CD4-positive, alpha-beta T cell treated with Interleukin-6 for 4 hours (primary cell): ENCODE data around the gene RAB4A.

Experiments
- DNase-seq: peaks from one replicate; pipeline ENCODE4 v3.0.0-alpha.2; 2020; ENCODE audit warnings: mixed read lengths

RAB4A gene

DNA sequence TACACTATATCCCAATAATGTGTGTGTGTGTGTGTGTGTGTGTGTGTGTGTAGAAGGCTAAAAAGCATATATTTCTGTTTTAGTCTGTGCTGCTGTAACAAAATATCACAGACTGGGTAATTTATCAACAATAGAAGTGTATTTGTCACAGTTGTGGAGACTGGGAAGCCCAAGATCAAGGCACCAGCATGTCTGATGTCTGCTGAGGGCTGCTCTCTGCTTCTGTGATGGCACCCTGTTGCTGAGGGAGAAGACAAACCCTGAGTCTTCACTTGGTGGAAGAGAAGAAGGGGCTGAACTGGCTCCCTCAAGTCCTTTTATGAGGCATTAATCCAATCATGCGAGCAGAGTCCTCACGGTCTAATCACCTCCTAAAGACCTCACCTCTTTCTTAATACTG lies 23.0 kb upstream of the RAB4A start:
- DNase-seq, result no peak

DNA sequence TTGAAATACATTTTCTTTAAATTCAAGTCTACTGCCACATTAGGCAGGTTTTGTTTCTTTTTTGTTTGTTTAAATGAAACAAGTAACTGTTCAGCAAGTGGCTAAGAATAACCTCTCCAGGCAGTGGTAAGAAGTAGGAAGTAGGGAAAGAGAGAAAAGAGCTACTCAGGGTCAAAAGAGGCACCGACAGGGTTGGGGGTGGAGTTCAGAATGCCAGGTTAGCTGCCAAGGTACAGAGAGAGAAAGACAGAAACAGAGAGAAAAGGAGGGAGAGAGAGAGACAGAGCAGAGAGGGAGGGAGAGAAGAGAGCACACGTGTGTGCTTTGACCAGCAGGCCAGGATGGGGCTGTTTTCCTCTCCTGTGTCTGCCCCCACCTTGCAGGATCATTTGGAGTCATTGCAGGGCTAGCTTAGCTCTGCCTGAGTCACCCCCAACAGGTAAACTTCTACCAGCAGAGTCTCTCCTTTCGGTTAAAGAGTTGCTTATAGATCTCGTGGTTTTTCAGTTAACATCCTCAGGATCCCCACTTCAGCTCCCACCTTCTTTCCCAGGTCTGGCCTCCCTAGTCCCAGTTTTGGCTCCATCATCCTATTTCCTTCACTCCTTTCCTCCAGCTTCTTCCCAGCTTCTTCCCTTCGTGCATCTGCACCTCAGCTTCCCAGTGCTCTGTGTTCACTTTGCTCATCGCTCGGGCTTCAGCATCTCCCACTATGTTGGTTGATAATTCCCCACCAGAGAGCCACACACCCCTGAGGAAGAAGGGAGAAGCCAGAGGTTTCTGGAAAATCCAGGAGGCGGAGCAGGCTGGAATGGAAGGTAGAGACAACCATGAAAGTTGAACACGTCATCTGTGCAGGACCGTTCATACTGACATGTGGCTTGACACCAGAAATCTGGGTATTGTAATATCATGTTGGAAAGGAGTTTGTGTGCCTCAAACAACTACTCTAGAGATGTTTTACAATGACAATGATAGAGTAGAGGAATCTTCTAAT lies 21.8 kb upstream of the RAB4A start:
- DNase-seq, result no peak

DNA sequence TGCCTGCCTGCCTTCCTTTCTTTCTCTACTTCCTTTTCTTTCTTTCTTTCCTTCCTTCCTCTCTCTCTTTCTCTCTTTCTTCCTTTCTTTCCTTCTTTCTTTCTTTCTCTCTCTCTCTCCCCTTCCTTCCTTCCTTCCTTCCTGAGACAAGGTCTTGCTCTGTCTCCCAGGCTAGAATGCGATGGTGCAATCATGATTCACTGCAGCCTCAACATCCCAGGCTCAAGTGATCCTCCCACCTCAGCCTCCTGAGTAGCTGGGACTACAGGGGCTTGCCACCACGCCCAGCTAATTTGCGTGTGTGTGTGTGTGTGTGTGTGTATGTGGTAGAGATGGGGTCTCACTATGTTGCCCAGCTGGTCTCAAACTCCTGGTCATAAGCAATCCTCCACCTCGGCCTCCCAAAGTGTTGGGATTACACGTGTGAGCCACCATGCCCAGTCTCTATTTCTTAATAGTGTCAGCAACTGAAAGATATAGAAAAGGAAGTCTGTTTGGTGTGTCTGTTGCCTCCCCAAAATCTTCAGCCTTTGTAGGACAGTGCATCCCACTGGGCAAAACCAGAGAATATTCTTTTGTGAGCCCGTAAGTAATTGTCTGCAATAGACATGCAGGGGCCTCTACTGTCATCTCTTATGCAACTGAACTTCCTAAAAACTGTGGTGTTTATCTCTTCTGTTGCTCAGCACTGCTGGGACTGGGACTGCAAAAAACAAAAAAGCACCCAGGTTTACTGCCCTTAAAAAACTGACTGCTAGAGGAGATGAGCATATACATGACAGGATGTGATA lies 20.9 kb upstream of the RAB4A start:
- DNase-seq, result no peak

DNA sequence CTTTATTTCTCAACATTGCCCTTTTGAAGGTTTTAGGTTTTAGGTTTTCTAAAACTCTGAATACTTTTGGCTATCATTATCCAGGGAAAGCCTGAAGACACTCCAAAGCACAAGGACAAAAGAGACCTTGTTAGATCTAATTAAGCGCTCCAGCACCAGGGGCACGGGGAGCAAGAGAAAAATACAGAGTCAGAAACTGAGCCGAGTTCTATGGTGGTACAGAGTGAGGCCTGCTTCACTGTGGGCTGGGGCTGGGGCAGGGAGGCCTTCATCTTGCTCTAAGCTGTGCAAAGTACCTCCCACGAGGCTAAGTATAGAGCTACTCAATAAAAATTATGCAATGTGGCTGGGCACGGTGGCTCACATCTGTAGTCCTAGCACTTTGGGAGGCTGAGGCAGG lies 19.7 kb upstream of the RAB4A start:
- no peak for DNase-seq

DNA sequence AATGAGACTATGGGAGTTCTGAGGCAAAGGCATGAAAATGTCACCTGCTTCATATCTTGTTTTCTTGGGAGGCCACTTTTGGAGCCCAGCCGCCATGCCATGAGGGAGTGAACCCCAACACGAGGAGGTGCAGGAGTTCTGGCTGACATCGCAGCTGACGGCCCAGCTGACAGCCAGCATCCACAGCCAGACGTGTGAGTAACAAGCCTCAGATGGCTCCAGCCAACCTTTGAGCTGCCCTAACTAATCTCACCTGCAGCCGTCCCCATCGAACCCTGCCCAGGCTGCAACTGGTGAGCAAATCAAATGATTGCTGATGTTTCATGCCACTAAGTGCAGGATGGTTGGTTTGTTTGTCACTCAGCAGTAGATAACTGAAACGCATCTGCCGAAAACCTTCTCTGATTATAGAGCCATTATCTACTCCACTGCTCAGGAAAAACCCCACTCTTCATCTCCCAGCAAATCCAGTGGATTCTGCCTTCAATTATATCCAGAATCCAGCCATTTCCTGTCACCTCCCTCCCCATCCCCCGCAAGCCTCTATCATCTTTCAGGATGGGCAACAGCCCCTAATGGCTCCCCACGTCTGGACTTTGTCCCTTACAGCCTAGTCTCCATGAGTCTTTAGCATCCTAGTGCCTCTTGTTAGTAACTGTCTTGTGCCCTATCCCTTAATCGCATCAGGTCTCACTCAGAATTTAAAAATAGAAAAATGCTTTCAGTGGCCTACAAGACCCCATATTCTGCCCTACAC lies 18.5 kb upstream of the RAB4A start:
- DNase-seq, result no peak

DNA sequence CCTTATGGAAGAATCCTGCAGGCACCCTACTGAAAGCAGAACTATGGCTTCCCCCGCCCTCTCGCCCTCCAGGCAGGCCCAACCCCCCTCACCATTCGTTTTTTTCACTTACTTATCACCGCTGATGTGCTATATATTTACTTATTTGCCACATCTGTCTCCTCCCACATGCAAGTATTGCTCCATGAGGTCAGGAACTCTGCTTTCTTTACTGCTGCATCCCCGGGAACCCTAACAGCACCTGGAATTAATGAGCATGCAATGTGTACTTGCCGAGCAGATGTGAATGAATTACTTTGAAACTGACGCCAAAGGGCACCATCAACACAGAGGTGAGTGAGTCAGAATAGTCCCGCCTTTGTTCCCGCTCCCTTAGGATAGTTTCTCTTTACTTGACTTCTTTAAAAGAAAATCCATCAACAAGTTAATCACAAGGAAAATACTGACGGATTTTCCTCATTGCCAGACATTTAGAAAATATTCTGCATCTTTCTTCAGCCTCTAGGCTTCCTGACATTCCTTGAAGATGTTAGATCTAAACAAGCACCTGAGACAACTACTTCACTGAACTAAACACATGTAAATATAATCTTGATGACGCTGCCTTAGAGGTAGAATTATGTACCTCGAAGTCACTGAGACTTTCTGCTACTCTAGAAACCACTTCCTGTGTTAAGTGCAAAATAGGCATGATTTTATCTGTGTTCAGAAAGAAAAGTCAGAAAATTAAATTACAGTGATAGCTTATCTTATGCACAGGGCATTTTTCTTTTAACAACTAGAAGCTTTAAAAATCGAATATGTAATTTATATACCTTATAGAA lies 17.5 kb upstream of the RAB4A start:
- peak; percentile 34 for DNase-seq

DNA sequence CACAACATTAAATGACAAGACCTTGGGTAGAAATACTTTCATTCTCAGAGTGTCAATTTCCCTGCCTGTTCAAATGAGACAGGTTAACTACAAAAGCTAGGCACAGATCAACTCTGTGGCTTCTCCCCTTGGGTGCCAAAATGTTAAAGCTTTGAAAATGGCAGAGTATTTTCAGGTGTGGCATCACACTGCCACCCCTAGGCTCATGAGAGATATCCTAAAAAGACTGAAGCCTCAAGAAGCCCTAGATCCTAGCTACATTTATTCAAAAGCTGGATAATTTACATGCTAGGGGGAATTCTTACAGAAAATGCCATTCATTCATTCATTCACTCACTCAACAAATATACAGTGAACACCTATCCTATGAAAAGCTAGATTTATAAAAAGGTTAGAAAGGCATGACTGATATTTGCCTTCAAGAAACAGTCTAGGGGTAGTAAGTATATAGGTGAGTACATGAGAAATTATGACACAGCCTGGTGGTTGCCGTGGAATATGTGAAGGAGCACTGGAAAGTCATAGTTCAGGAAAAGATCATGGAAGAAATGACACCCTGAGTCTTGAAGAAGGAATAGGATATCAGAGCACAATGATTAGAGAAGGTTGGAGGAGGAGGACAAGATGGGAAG lies 15.9 kb upstream of the RAB4A start:
- DNase-seq, result peak; percentile 40

DNA sequence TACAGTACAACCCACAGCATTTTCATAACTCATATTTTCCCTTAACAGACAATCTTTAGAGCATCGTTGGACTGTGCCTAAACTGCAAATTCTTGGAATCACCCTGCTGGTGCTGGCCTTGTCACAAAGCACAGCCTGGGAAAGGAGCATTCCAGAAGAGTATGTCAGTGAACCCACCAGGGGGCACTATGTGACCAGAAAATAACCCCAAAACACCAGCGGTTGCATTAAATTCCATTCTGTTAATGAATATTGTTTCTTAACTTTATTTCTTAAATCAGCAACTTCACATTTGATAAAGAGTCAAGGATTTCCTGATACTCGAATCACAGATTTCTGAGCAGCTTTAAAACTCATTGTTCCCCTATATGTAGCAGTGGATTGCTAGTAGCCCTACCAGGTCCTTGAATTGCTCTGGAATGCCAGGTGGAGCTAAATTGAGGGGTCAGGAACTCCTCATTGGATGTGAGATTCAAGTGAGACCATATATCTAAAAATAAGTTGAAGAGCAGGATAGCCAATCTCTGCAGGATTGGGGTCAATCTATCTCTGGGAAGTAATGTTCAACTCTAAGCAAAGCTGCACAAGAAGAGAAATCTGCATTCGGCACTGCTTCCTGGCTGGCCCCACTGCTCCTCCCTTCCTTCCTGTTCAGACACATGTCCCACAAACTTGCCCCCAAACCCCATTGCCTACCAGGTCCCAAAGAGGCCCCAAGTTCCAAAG lies 12.7 kb upstream of the RAB4A start:
- DNase-seq, result peak; percentile 80

DNA sequence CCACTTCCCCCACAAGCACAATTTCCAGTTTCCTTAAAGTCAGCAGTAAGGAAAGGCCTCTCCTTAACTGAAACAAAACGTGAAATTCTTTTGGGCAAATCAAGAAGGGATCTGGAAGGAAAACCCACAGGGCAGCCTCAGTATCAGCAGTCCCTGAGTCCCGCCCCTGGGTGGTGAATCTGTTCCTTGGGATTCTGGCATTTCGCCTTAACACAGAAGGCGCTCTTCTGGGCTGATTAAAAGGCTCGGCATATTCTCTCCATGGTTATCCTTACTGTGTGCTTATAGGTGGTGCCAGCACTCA lies 12.2 kb upstream of the RAB4A start:
- DNase-seq, result no peak

DNA sequence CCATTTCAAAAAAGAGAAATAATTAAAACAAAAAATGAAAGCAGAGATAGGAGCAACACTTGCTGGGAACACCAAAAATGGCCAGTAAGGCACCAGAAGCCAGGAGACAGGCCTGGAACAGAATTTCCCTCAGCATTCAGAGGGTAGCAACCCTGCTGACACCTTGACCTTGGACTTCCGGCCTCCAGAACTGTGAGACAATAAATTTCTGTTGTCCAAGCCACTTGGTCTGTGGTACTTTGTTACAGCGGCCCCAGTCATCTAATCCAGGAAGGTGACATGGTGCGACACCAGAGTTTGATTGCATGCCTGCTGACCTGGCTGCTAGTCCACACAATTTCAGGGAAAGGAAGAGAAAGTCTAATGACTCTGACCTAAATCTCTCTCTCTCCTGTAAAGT lies 10.6 kb upstream of the RAB4A start:
- no peak for DNase-seq

DNA sequence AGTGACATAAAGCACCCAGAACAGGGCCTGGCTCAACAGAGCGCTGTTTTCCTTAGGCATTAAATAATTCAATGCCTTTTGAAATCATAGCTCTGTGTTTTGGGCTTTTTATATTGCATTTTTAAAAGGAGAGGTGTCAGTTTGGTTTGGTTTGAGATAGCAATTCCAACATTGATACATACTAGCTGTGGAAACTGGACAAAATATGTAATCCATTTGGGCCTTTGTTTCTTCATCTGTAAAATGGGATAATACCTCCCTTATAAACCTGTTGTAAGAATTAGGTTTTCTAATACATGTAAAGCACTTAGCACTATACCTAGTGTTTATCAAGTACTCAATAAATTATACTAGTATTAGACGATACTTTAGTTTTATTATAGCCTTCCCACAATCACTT lies 8.7 kb upstream of the RAB4A start:
- DNase-seq, result no peak

DNA sequence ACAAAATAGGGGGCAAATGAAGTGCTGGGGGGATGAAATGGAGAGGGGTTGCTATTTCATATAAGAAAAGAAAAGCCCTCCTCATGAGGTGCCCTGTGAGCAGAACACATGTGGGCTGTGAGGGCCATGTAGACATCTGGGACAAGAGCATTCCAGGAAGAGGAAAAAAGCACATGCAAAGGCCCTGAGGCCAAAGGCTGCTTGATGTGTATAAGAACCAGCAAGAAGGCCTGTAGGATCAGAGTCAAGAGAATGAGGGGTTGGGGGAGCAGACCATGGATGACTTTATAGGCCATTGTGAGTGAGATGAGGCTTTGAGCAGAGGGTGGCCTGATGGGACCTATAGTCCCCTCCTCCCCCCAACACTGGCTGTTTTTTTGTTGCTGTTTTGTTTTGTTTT lies 7.7 kb upstream of the RAB4A start:
- no peak for DNase-seq

DNA sequence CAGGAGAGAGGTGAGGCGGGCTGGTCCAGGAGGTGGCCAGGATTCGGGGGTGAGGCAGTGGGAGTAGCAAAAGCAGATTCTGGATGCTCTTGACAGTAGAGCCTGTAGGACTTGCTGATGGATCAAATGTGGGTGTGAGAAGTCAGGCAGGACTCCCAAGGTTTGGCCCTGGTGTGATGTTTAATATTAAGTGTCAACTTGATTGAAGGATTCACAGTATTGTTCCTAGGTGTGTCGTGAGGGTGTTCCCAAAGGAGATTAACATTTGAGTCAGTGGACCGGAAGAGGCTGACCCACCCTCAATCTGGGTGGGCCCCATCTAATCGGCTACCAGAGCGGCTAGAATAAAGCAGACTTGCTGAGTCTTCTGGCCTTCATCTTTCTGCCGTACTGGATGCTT lies 6.8 kb upstream of the RAB4A start:
- no peak for DNase-seq

DNA sequence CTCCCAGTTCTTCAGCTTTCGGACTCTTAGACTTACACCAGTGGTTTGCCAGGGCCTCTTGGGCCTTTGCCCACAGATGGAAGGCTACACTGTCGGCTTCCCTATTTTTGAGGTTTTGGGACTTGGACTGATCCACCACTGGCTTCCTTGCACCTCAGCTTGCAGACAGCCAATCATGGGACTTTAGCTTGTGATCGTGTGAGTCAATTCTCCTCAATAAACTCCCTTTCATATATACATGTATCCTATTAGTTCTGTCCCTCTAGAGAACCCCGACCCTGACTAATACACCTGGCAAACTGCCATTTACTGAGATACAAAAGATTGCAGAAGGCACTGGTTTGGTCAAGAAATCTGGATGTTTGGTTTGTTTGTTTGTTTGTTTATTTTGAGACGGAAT lies 6.4 kb upstream of the RAB4A start:
- no peak for DNase-seq

DNA sequence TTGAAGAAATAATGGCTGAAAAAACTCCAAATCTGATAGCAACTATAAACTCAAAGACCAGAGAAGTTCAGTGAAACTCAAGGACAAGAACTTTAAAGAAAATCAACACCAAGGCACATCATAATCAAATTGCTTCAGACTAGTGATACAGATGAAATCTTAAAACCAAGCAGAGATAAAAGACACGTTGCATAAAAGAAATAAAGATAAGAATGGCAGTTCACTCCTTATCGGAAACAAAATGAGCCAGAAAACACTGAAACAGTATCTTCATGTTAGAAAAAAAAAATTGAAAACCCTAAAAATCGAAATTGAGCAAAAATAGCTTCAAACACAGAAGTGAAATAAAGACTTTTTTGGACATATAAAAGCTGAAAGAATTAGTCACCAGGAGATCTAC lies 4.6 kb upstream of the RAB4A start:
- no peak for DNase-seq

DNA sequence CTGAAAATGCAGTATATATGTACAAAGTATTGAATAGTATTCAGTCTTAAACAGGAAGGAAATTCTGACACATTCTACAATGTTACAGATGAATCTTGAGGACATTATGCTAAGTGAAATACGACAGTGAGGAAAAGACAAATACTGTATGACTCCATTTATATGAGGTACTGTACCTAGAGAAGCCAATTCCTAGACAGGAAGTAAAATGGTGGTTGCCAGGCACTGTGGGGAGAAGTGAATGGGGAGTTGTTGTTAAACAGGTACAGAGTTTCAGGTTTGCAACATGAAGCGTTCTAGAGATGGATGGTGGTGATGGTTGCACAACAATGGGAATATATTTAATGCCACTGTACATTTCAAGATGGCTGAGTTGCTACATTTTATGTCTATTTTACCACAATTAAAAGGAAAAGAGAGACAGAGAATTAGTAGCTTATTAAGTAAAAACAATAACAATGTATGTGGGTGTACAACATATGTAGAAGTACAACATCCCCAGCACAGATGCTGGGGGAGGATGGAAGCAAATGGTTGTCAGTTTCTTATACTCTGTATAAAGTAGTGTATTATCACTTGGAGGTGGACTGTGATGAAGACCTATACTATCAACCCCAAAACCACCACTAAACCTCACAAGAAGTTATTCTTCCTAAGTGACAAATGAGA lies 3.9 kb upstream of the RAB4A start:
- no peak for DNase-seq

DNA sequence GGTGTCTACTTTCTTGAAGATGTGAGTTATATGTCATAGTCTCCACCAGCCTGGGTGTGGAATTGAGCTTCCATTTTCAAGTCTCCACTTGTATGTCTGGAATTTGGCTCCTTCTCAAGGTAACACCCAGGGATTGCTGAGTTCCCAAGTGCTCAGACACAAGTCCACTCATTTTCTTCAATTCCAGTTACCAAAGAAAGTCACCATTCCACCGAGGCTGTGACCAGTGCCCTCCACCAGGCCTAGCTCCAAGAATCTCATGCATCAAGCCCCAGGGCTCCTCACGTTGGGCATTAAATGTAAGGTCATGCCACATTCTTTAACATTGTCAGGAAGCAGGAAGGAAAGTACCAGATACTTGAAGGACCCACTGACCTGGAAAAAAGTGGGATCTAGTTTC lies 2.4 kb upstream of the RAB4A start:
- DNase-seq, result no peak

DNA sequence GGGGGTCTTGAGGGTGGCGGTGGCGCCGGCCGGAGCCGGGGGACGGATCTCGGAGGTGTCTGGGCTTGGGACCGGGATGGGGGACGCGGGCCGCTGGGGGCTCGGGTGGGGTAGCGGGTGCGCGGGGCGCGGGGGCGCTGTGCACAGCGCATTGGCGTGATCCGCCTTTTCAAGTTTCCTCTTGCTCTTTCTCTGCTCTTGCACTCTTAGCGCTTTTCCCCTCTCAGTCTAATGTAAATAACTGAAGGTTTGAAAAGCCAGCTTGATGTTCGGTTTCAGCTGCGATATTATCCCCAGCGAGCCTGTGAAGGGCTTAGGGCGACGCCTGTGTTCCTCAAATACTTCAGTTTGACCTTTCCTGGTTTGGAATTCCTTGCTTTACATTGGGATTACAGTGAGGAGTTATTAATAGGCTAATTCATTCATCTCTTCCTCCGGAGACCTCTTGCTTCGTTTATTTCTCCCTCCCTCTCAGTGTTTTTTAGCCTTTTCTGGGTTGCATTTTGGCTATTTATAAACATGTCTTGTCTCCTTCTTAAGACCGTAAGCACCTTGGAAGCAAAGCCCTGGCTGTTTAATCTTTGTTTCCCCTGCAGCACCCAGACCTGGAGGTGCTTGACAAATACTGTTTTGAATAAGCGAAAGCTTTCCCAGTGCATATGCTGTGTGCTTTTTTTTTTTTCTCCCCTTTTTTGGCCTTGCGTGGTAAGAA lies 693 bp downstream of the RAB4A start:
- DNase-seq, result peak; percentile 64

DNA sequence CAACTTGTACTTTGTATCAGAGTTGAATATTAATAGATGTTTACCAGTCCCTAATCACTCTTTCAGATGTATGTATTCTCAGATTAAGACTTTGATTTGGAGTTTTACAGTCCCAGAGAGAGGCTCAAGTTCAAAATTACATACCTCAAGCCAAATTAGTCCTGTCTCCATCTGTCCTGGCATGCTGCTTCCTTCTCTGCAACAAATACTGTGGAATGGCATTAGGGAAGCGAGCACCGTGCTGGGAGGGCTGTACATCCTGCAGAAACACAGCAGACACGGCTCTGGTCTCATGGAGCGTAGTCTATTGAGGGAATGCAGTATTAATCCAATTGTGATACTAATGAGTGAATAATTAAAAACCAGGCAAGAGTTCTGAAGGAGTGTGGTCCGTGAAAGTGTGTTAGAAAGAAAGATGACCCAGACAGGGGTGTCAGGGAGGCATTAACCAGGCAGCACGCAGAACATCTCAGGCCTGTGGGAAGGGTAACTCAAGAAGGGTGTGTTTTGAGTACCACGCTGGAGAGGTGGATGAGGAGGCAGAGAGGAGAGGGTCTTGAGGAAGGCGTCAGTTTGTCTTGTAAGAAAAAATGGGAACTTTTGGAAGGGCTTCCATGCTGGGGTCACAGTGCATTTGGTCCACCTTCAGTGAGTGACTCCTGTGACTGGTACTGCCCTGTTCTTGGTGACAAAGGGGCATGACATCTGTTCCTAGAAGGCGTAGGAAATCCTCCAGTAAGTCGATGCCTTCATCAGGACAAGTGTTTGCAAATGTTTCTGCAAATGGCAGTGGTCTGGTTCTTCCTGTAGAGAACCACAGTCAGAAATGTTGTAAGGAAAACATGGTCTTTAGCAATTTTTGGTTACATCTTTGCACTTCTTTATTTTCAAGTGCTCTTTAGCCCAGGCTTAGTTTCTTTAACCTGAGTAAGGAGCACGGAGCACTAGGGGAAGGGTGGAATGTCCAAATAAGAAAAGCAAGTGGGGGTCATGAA lies 1.6 kb downstream of the RAB4A start:
- DNase-seq, result no peak
